Inflammatory macrophage treated with lipopolysaccharide for 4 hours (primary cell): ENCODE measurements around the gene NLGN1.

ENCODE experiments used
- DNase-seq: peaks from one replicate; pipeline ENCODE4 v3.0.0-alpha.2; 2020

NLGN1 gene

GRCh38 chr3:174116421-174116820, 718.9 kb downstream of the NLGN1 start:
- DNase-seq = no peak

- DNase-seq = no peak
Measured at GRCh38 chr3:174120997-174121396, 723.5 kb downstream of the NLGN1 start.

DNA sequence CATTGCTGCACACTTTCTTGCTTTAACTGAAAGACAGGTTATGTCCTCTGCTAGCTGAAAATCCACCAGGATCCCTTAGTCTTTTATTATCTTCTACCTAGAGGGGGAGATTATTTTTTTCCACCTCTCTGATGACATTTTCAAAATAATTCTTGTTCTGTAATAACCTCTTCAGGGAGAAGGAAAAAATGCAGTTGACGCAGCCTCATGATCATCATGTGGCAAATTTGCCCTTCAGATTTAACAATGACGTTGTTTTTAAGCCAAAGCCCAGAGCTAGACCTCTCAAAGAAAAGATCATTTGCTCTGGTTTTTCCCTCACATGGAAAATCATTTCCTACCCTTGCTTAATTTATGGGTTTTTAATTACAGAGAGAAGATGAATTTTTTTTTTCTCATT, 724.9 kb downstream of the NLGN1 start:
- DNase-seq = no peak

DNA sequence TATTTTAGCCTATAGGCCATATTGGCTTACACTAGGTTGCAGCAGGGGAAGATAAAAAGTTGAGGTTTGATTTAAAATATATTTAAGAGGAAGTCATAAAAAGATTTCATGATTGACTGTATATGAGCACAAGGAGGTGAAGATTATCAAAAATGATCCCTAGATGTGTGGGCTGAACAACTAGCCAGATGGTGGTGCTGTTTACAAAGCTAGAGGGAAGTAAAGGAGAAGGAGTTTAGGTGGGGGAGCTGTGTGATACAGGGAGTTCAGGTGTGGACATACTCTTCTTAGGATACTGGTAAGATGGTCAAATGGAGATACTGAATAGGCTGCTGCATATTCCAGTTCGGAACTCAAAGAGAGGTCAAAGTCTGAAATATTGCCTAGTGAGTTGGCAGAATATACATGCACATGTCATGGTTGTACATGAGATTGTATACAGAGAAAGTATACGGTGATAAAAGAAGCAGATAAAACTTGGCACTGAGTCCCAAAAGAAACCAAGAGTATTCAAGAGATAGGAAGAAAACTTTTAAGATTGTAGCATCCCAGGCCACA, 727.8 kb downstream of the NLGN1 start:
- no peak for DNase-seq

GRCh38 chr3:174126990-174127758, 729.6 kb downstream of the NLGN1 start:
- no peak for DNase-seq

GRCh38 chr3:174132006-174132405, 734.5 kb downstream of the NLGN1 start:
- no peak for DNase-seq

GRCh38 chr3:174132421-174133042, 735.0 kb downstream of the NLGN1 start:
- DNase-seq = no peak

DNA sequence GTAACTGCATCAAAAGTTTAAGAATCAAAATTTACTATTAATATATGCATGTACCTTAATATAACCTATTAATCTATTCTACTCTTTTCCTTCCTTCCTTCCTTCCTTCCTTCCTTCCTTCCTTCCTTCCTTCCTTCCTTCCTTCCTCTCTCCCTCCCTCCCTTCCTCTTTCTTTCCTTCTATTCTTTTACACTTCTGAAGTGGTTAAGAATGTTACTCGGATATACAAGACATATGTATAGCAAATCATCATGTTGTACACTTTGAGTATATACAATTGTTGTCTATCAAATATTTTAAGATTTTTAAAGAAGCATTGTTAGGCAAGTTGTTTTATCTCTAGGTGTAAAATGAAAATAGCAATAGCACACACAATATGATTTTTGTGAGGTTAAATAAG, 748.5 kb downstream of the NLGN1 start:
- no peak for DNase-seq

DNA sequence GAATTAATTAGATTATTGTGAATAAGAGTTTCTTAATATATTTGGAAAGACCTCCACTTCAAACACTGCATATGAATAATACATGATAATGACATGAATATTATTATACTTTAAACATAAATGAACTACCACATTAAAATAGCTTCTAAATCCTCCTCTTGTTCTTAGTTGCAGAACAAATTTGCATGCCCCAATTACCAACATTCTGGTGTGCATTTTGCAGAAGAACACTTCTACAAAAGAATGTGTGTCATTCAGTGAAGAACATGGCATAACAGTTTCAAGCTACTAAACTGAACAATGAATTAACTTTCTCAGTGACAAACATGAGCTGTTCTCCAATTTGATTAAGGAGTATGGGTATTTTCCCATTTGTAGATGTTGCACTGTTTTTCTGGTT, 750.3 kb downstream of the NLGN1 start:
- DNase-seq = no peak

DNA sequence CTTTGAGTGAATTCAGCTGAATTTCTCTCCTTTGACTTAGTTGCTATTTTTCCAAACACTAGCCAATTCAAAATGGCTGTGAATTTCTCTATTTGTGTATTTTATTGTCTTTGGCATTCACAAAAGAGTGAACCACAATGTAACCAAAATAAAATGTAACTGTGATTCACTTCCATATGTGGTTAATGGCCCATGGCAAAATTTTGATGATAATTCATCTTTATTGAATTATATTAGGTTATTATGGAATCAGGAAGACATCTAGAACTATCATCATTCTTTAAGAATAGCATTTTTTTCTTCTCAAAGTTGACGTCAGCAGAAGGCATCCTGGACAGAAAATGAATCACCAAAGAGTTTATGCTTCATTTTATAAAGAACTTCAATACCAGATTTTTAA, 756.3 kb downstream of the NLGN1 start:
- no peak for DNase-seq

DNA sequence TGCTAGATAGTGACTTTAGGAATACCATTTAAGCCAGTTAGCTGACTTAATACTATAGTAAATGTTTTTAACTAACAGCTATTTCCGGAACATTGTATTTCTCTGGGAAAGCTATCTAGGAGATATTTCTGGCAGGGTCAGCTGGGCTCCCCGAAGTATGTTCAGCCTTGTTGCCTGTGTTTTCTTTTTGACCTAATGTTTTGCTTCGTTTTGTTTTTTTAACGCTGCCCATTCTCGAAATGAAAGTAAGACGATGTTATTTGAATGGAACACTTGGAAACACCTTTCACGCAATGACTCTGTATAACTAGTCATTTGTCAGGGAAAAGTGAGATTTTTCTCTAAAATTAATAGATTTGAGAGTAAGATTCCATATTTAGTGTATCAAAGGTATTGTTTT, 758.7 kb downstream of the NLGN1 start:
- DNase-seq = no peak

DNA sequence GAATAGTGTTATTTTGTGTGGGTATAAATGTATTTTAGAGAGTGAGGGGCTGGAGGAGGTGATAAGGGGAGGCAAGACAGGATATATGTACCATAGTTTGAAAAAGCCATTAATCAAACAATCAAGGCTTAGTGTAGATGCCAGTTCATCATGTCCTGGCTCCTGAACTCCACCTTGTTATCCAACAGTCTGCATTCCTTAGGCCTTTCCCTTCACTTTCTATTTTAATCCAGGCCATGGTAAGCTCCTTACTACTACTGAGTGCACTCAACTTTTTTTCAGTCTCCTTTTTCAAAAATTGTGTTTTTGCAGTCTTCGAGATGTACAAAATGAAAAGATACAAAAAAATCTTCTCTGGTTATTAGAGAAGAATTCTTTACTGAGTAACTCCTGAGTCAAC, 761.1 kb downstream of the NLGN1 start:
- no peak for DNase-seq

- no peak for DNase-seq
Measured at GRCh38 chr3:174159604-174160003, 762.1 kb downstream of the NLGN1 start.

GRCh38 chr3:174162550-174162949, 765.0 kb downstream of the NLGN1 start:
- no peak for DNase-seq

DNA sequence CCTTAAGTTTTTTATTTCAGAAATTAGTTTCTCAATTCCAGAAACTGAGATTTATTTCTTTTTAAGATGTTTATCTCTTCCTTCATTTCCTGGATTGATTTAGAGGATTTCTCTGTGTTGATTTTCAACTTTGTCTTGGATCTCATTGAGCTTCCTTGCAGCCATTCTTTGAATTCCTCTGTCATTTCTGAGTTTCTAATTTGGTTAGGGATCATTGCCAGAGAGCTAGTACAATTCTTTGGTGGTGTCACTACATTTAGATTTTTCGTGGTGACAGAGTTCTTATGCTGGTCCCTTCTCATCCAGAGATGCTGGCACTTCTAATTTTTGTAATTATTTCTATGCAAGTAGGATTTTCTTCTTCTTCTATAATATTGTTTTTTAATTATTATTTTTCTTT, 770.5 kb downstream of the NLGN1 start:
- DNase-seq = no peak

GRCh38 chr3:174168538-174169254, 771.2 kb downstream of the NLGN1 start:
- DNase-seq = no peak

DNA sequence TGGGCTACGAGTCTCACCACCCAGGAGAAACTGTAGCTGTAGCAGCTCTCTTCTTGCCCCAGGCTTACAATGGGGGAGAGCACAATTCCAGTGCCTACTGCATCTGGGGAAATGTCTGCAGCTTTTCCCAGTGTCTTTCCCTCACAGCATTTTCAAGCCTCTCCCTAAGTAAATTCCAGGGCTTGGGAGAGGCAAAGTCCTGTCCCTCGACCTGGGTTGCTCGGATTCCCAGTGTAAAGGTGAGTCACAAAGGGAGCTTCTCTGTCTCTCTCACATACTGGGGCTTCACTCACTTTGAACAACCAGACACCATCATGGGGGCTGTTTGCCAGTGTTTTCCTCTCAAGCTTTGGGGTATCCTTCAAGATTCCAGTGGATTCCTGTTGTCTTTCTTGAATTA, 772.2 kb downstream of the NLGN1 start:
- no peak for DNase-seq

DNA sequence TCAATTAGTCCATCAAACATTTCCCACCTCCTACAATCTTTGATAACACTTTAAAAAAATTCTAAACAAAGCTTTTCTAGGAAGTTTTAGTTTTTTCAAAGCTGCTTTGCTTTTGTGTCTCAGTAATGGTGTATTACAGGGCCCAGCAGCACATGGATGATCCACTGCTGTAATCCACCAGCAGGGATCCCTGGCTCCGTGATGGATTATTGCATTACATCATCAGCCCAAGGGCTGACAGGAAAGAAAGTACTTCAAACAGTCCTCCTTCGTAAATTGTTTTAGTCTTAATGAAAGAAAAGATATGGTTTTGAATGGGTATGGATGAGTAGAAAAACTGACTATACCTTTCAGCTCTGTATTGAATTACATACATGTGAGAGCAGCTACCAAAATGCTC, 772.7 kb downstream of the NLGN1 start:
- no peak for DNase-seq

DNA sequence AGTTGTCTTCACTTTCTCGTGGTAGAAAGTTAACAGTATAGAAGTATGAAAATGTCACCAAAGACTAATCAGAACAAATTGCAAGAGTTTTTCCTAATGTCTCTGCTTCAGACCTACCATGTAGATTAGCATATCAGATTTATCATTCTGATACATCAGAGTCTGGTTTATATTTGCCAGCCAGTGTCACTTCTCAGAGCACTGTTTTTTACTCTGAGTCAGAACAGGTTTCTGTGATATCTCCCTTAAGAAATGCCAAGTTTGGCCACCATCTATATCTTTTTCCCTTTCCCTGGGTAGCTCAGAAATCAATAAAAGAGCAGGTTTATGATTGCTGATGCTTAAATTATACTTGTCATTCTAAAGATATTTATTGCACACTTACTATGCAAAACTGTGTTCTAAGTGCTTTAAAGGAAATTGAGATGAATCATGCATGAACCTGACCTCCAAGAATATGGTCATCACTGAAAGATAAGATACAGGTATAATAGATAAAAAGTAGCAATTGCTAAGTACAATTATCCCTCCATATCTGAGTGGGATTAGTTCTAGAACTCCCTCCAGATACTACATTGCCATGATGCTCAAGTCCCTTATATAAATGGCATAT, 788.9 kb downstream of the NLGN1 start:
- DNase-seq = no peak

GRCh38 chr3:174191380-174191779, 793.8 kb downstream of the NLGN1 start:
- DNase-seq = no peak

DNA sequence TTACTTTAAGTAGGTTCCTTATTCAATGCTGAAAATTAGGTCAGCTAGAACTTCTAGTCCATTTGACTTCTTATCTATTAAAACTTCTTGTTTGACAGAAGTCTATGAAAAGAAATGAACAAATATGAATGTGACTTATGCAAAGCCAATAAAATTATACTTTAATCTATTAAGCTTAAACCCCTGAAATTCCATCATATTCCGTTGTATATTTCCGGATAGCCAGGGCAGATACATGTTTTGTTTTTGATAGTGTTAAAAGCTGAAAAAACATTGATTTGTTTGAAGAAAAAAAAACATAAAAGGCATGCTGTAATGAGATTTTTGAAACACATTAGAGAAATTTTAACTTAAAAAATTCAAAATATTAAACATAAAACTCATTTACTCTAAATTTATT, 794.4 kb downstream of the NLGN1 start:
- no peak for DNase-seq

DNA sequence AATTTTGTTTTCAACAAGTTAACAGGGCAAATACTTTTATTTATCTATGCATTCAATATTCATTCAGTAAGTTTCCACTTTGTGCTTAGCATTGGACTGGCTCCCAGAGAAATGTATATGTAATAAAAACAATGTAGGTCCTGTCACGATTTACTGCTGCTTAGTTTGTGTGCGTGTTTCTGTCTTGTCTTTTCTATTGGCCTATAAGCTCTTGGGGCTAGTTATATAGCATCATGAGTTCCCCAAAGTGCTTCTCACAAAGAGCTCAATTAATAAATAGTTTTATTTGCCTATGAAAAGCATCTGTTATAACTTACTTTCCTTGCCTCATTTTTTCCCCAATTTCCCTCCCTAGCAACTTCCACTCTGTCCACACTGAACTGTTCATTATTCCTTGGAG, 794.9 kb downstream of the NLGN1 start:
- DNase-seq = no peak

DNA sequence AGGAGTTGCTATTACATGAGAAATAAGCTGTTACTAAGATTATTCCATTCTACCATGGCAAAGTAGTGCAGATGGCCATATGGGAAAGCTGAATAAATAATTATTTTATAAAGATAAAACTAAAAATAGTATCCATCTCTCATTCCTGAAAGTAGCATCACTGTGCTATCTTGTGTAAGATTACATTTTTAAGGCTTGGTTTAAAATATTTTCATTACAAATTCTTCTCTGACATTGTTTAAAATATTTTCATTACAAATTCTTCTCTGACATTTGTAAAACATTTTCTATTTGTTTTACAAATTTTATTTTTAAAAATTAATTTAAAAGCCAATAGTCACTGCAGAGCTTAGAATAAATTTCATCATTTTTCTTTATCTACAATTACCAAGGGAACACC, 796.1 kb downstream of the NLGN1 start:
- DNase-seq = no peak
